HL-60/S4 (cell line): ENCODE data around the gene NFASC.

ENCODE experiments used
- in situ Hi-C: fragments of 300-500 bp; cut with MboI; formaldehyde crosslinking; loops from 2 replicates; pipeline ENCODE4 v1.14.3; 2022; ENCODE audit warnings: low sequenced_read_pairs

Gene NFASC

DNA sequence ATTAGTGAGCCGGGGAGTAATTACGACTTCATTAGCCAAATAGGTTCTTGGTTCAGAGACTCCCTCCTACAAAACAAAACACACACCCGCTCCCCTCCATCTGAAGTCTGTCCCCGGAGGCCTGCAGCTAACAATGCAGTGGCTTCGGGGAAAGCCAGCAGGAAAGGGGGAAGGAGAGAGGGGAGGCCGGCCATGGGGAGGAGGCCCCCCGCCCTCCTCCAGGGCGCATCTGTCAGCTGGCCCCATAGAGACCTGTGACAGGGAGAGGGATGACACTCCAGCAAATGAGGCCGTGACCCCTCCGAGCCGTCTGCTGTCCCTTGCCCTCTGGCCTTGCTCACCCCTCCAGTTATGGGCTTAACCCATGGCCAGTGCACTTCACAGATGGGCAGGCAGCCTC is 160.2 kb downstream of the NFASC start:
- in situ Hi-C loops: no loop called here

- in situ Hi-C loops: no loop called here
Measured at GRCh38 chr1:205032508-205032907, 161.8 kb downstream of the NFASC start.

- in situ Hi-C loops: no loop called here
Measured at GRCh38 chr1:205037539-205037938, 166.9 kb downstream of the NFASC start.

GRCh38 chr1:205038132-205038786 is 167.6 kb downstream of the NFASC start:
- in situ Hi-C loops: no loop called here

- in situ Hi-C loops: no loop called here
Measured at GRCh38 chr1:205041001-205041715, 170.5 kb downstream of the NFASC start.

DNA sequence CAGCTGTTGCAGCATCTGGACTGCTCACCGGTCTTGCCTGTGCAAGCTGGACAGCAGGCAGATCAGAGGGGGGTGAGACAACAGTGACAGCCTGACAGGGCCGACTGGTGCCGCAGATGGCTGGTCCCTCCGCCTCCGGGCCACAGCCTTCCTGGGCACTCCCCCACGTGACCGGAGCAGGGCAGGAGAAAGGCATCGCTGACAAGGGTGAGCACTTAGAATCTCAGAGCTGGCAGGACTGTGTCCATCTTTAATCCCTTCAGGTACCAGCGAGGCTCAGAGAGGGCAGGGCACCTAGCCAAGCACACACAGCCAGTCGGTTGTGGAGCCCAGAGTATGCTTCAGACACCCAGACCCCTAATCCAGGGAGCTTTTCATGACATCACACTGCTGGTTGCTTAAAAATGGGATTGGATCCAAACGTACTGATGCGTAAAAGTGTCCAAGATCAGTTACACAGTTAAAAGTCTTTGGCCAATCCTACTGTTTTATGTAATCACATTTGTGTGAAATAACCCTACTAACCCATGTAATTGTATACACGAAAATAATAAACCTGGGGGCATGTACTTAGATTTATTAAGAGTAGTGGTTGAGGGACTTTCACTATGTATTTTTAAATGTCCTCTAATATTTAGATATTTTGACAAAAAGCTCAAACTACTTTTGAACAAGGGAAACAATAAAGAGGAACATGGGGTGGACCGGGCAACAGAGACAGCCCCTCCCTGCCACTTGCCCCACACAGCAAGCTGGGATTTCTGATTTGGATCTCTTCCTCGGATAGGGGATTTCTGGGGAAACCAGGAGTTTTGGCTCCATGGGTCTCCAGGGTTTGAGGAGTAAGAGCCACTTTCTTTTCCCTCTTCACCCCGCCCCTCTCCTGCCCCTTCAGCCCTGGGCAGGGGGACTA is 171.6 kb downstream of the NFASC start:
- in situ Hi-C loops: no loop called here

DNA sequence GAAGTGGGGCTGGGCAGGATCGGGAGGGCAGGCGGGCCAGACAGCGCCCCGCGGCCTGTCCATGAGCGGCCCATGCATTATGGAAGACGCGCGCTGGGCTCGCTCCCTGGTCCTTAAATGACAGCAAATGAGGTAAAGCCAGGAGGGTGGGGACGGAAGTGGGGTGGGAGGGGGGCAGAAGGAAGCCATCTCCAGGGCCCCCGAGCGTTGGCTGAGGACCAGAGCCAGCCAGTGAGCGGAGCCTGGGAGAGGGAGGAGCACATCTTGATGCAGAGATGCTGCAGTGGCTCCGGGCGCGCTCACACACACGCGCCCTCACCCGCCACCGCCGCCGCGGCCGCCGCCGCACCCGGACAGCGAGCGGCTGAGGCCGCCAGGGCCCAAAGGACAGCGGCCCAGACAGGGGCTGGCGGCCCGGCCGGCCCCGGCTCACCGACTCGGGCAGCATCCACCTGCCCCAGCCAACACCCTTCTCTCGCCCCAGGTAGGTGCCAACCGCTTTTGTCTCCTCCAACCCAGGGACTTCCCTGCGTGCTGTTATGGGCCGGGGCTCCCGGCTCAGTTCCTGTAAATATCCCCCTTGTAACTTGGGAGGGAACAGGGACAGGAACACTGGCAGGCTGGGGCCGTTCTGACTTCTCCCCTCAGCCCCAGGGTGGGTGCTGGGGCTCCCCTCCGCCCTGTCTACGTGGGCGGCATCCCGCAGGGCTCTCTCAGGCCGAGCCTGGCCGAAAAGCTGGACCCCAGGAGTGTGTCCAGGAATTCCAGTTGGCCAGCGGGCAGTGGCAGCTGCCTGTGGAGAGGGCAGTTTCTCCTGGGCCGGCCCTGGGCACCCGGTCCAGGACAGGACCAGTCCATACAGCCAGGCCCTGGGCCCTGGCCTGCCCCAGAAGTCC is 172.5 kb downstream of the NFASC start, which contains the start of gene CNTN2:
Gene CNTN2, plus strand, starts transcription at position 302 of the 896 bp plus-strand sequence. CDS start 9,974 bp downstream, outside the sequence.
- in situ Hi-C loops: no loop called here

GRCh38 chr1:205043866-205044265 is 173.2 kb downstream of the NFASC start:
- in situ Hi-C loops: no loop called here

GRCh38 chr1:205044741-205045140 is 174.1 kb downstream of the NFASC start:
- in situ Hi-C loops: no loop called here

DNA sequence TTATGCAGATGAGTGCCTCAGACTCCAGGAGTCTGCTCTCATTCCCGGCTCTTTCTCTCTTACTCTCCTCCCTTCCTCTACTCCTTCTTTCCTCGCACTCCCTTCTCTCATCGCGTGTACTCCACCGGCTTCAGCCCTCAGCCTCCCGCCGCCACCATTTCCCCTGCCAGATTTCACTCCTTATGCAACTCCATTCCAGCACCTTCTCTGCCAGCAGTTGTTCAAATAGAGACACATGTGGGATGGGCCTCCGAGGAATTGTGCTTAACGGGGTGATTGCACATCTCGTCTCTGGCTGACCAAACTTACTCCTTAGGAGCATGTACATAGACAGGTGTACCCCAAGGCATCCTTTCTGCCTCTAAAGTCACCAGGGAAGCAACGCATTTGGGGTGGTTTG is 174.5 kb downstream of the NFASC start:
- in situ Hi-C loops: no loop called here

- in situ Hi-C loops: no loop called here
Measured at GRCh38 chr1:205046870-205047269, 176.2 kb downstream of the NFASC start.

GRCh38 chr1:205047764-205048231 is 177.1 kb downstream of the NFASC start:
- in situ Hi-C loops: no loop called here

DNA sequence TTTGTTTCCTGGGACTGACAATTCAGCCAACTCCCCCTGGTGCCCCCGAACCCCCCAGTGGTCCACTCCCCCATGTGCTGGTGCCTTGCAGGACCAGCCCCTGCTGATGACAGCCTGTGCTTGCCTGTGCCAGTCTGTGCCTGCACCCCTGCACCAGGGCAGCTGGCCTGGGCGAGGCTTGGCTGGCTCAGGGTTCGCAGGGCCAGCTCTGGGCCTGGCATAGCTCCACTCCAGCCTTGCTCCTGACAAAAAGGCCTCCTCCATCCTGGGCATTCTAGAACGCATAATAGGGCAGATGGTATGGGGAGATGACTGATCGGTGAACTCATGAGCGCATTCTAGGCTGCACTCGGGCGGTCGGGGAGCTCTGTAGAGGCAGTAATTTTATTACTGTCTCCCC is 177.7 kb downstream of the NFASC start:
- in situ Hi-C loops: no loop called here

GRCh38 chr1:205049479-205049878 is 178.8 kb downstream of the NFASC start:
- in situ Hi-C loops: no loop called here

DNA sequence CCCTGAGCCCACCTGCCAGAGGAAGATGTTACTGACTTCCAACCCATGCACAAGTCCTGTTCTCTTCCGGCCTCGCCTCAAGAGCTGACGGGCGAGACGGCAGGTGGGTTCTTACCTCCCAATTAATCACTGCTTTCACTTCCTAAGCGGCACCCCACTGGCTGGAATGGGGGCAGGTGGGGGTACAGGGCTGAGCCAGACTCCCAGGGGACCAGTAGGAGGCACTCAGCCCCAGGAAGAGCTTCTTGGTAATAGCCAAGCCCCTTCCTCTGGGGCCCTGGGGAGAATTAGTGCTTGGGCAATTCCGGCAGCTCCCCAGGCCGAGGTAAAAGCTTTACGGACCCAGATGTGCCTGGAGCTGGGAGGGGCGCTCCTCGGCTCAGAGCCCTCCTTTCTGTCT is 182.0 kb downstream of the NFASC start:
- in situ Hi-C loops: no loop called here

- in situ Hi-C loops: no loop called here
Measured at GRCh38 chr1:205053296-205053695, 182.6 kb downstream of the NFASC start.

DNA sequence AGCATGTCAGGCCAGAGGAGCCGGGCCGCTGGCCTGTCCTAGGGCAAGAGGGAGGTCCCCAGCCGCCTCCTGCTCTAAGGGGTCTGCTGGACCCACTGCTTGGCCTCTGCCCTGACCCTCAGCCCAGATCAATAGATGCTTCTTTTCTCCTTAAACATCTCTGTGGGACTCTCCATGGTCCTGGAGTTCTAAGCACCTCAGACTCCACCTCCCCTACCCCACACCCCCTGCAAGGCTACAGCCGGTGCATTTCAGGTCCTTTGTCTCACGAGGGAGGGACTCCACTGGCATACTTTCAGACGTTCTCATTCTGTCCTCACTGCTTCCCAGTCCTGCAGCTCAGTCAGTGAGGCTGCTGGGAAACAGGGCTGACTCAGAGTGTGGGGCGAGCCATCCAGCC is 183.4 kb downstream of the NFASC start:
- in situ Hi-C loops: no loop called here

GRCh38 chr1:205056188-205056611 is 185.5 kb downstream of the NFASC start:
- in situ Hi-C loops: no loop called here

DNA sequence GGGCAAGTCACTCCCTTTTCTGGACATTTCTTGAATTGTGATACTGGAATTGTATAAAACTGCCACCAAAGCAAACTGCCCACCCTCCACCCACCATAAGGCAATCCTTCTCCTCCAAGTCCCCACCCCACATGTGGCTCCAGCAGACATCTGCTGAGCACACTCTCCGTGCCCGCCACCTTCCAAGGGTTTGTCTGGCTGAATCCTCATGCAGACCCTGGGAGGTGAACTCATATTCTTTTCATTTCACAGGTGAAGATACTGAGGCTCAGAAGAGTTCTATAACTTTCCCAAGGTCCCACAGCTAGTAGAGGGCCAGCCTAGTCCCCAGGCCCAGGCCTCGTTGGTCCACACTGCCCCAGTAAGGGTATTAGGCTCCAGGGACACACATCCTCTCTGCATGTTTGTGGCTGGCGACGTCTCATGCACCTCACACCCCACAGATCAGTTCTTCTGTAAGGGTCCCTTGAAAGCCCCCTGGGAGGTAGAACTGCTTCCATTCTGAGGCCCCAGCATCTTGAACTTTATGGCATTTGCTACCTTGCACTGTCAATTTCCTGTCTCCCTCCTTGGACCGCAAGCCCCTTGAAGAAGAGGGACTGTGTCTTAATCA is 186.4 kb downstream of the NFASC start:
- in situ Hi-C loops: no loop called here
